GM18868 (cell line): Measurements from ENCODE around the gene BSN.
"Not testable (repeated sequence)": the region's sequence is repeated elsewhere in the genome, so short reads cannot be mapped to it uniquely, and the experiment has no call there.

Experiments
- ATAC-seq: cut with Tn5 transposase; IDR thresholded peaks from one replicate; pipeline ENCODE4 v1.9.1; 2021; ENCODE audit warnings: mild to moderate bottlenecking, moderate library complexity; ENCODE audit not compliant: unreplicated experiment

The BSN gene

DNA sequence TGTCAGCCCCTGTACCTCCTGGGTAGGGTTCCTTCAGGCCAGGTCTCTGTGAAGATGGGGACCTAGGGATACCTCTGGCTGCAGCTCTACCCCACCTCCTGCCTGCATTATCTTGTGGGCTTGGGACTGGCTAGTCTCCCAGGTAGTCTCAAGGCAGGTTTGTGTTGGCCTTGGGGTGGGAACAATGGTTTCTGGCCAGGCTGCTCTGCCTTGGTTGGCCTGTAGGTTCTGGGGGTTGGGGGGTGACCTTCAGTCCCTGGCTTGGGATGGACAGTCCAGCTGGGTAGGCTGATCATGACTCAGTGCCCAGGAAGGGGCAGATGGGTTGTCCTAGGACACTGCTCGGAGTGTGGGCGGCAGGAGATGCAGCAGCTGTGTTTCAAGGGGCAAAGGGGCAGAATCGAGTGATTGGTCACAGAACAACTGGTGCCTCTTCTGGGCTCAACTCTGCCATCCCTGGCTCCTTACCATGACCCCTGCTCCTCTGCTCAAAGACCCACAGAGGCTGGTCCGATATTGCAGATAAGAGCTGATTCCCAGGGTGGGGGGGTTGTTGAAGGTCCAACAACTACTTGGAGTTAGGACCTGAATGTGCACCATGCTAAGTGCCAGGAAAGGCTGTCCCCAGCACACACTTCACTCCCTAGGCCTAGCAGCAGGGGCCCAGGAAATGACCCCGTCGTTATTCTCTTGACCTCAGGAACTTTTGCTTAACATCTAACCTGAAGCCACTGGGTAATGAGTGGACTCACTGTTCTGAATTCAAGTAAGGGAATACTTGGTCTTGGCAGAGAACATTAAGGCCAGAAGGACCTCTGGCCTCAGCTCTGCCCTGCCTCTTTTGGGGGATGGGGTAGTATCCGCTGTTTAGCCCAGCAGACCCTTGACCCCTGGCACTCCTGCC is 18.1 kb upstream of the BSN start:
- ATAC-seq: no peak

DNA sequence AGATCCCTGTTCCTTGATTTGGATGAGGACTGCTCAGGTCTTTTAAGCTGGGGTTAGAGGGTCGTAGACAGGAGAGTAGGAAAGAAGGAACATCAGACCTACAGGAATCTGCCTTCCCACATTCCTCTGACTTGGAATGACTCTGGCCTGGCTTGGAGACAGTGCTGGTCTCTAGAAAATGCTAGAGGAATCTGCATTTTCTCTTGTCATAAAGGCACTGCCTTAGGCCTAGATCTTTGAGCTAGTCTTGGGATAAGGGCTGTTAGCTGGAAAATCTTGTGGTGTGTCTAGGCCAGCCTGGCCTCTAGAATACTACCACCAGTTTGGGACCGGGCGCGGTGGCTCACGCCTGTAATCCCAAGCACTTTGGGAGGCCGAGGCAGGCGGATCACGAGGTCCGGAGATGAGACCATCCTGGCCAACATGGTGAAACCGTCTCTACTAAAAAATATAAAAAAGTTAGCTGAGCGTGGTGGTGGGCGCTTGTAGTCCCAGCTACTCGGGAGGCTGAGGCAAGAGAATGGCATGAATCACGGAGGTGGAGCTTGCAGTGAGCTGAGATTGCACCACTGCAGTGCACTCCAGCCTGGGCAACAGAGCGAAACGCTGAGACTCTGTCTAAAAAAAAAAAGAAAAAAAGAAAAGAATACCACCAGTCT is 17.3 kb upstream of the BSN start:
- ATAC-seq: no peak

DNA sequence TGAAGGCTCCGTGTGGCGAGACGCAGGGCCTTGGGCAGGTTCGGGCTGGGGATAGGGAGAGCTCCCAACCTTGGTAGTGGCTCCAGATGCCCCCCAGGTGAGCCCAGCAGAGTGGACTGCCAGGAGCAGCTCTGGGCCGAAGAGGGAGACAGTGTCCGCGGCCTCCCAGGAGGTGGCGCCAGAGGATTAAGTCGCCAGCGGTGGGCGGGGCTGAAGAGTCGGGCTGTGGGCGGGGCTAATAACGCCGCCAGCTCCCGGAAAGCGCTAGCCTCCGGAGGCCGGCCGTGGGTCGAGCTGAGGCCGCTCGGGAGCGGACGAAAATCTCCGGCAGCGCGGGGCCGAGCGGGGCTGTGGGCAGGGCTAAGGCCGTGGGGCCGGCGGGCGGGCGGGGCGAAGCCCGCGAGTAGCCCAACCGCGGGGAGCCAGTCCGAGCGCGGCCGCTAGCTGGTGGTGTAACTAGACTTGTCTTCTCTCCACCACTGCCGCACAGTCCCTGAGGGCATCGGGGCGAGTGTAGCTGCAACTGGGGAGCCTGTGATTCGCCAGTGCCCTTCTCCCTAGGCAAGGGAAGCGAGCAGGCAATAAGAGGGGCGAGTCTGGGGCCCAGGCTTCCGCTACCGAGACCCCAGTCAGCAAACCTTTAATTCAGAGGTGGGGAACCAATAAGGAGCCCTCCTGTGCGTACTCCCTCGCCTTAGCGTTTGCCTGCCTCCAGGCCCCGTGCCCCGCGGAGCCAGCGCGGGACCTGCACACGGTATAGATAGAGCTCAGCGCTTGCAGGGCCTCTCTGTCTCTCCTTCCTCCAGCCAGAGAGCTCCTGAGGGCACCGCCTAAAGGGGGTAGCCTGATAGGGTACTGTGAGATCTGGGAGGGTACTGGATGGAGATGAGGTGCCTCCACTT is 14.4 kb upstream of the BSN start:
- peak; percentile 92 for ATAC-seq

DNA sequence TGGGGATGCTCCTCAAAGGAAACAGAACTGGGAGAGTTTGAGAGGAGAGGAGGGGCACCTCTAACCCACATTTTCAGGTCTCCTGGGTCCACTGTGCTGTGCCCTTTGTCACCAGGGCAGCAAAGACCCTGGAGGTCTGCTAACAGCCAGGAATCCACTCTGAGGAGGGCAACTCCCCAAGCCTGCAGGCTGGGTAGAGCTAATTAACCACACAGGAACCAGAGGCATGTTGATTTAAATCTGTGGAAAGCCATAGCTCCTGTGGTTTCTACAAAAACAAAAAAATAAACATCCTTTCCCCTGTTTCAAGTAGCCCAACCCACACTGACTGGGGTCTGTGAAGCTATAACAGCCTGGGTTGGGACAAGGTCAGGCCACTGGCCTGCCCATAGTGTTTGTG is 2.2 kb upstream of the BSN start:
- no peak for ATAC-seq

DNA sequence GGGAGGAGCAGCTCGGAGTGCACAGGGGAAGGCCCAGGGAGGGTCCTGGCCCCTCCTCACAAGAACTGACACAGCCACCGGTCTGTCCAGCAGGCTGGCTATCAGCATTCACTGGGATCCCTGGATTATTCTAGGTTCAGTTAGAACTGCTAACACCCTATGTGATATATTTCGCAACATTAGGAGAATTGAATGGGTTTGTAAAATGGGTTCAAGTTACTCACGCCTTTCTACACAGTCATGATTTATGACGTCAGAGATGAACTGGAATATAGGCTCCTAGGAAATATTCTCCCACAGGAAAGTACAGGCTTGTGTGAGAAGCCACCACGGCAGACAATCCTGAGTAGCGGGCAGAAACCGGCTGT is 969 bp upstream of the BSN start:
- no peak for ATAC-seq

DNA sequence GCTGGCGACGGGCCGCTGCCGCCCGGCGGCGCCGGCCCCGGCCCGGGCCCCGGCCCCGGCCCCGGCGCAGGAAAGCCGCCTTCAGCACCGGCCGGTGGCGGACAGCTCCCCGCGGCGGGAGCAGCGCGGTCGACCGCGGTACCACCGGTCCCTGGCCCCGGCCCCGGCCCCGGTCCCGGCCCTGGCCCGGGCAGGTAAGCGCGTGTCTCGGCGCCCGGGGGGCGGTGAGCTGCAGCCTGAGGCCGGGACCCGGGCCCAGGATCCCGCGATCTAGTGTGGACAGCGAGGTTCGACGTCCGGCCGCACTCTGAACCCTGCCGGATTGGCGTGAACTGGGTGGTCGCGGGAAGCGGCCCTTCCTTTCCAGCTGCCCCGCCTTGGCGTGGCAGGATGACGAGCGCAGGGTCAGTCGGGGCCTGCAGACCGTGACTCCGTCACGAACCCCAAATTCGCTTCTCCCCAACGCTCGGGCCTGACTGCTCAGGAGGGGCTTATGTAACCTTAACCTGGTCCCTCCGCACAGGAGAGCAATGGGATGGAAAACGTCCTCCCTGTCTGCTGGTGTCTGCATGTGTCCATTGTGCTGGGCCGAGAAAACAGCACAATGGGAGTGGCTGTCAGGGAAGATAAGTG is 472 bp downstream of the BSN start:
- peak; percentile 58 for ATAC-seq

DNA sequence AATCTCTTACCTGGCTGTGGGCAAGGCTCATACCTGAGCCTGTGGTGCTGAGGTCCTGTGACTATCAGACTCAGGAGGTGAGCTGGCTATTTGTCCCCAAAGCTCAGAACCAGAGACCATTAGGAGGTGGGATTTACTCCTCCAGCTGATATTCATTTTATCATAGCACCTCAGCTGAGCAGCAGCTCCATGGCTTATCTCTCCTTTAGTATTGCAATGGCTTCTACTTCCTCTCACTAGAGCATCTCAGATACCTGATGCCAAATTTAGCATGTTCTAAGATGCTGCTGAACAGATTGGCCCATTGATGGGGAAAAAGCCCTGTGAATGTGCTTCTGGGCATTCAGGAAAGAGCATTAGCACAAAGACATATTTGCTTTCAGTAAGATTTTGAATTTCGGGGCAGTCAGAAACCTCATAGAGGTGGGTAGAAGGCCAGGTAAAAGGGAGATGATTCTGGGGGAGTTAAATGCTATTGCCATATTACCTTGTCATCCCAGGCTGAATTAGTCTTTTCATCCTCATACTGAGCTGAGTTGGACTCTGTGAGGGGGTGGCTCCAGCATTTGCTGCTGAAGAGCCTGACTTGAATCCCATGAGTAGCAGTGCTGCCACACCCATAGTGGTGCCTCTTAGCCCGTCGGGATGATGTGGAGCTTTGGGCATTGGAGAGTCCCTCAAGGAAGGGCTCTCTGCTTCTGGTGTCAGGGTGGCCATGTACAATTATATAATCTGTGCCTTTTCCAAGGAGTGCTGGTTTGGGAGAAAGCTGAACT is 2.4 kb downstream of the BSN start:
- no peak for ATAC-seq

DNA sequence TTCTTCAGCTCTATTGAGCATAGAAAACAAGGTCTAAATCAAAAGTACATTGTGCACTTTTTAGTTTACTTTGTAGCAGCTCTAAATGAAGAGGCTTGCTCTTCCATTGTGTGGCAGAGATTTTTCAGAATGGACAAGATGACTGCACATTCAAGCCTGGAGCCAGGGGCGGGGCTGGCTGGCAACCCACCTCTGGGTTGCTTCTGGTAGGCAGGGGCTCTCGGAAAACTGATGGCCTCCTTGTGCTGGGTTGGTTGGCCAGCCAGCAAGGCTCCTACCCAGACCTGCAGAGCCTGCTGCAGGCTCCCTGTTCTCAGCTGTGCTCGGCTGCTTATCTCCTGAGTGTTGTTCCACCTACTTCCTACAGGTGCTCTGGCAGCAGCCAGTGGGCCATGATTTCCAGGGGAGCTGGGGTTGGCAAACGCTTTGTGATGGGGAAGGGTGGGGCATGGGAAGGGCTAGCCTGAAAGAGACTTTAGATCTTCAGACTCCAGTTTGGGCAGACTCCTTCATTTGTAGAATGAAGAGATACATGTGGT is 8.8 kb downstream of the BSN start:
- no peak for ATAC-seq

DNA sequence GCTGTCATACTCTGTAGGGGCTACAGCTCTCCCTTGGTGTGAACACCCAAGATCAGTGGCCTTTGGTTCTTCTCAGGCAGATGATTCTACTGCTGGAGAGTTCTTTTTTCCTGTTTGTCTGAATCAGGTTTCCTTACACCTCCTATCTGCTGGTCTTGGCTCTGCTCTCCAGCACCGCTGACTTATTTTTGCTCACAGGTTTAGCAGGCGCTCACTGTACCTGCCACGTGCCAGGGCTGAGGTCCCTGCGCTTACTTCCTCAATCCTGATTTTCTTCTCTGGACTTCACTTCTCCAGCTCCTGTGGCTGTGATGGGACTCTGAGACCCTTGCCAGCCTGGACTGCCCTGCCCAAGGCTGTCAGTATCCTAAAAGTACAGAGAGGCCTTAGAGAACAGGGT is 9.5 kb downstream of the BSN start:
- no peak for ATAC-seq

DNA sequence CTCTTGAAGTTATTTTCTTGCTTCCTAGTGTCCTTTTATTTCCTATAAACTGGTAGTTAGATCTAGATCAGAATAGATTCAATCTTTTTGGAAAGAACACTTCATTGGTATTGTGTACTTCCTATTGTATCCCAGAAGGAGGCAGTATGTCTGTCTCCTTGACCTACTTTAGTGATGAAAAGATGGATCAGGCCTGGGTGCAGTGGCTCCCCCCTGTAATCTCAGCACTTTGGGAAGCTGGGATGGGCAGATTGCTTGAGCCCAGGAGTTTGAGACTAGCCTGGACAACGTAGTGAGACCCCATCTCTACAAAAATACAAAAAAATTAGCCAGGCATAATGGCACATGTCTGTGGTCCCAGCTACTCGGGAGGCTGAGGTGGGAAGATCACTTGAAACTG is 12.0 kb downstream of the BSN start:
- no peak for ATAC-seq

DNA sequence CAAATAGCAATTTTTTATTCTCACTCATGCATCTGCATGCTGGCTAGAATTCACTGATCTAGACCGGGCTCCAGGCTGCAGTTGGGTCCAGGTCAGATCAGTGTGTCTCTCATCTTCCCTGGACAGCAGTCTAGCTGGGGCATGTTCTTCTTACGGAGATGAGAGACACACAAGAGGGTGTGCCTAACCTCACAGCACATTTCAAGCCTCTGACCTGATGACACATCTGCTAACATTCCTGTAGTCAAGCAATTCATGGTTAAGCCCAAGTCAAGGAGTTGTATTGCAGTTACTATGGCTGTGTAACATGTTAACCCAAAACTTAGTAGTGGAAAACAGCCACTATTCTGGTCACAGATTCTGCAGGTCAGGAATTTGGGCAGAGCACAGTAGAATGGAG is 13.1 kb downstream of the BSN start:
- no peak for ATAC-seq

DNA sequence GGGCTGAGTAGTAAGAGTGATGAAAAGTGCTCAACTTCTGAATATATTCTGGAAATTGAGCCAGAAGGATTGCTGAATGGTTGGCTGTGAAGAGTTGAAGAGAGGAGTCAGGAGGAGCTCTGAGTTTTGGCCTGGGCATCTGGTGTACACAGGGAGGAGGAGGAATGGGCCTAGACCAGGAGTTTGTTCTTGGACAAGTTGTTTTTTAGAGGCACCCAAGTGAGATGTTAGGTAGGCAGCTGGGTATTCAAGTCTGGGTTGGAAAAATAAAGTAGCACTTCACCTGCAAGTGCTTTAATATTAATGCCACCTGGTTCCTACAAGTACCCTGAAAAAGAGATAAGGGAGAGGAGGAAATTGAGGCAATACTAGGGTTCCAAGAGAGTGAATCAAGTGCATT is 14.7 kb downstream of the BSN start:
- ATAC-seq: no peak

DNA sequence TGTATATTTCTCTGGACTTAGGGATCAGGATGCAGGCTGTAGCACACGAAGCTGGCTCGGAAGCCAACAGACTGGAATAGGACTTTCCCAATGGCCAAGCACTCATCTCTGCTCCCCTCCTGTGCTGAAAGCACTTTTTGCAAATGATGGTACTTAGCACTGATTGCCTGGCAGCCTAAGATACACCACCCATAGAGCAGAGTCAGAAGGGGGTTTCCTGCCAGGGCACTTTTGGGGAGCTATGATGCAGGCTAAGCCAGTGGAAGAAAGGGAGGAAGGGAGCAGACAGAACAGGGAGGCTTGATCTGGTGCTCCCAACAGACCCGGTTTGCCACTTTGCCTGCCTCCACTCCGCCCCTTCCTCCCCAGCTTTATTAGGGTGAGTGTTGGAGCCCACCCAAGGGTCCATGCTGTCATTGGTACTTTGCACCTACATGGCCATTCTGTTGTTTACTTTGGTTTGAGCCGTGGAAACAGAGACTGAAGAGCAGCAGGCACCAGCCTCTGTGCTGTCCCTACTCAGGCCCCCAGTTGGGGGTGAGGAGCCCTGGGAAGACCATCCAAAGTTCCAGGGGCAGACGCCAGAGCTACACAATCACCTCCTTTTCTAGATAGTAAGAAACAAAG is 15.9 kb downstream of the BSN start:
- no peak for ATAC-seq

DNA sequence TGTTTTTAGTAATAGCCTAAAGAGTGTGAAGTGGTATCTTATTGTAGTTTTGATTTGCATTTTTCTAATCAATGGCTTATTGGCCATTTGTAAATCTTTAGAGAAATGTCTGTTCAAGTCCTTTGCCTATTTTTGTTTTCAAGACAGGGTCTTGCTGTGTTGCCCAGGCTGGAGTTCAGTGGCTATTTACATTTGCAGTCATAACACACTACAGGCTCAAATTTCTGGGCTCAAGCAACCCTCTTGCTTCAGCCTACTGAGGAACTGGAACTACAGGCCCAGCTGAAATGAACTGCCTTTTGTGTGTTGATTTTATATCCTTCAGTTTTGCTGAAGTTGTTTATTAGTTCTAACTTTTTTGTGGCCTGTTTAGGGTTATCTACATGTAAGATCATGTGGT is 27.9 kb downstream of the BSN start:
- ATAC-seq: no peak

DNA sequence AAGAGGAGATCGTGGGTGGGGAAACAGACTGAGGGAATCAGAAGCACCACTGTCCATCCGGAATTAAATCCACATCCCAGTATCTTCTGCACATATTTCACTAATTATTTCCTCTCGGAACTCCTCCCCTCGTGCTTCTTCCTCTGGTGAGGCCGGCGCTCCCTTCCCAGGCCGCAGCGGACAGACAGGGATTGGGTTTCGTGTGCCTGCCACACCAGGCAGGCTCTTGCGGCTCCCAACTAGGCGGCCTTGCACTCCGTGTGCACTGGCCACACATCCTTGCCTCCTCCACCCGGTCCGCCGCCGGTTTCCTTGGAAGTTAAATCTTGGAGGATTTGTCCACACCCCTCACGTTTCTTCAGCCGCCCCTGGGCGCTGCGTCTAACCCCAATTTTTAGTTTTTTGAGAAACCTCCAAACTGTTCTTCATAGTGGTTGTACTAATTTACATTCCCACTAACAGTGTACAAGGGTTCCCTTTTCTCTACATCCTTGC is 31.0 kb downstream of the BSN start:
- ATAC-seq: not testable (repeated sequence)

DNA sequence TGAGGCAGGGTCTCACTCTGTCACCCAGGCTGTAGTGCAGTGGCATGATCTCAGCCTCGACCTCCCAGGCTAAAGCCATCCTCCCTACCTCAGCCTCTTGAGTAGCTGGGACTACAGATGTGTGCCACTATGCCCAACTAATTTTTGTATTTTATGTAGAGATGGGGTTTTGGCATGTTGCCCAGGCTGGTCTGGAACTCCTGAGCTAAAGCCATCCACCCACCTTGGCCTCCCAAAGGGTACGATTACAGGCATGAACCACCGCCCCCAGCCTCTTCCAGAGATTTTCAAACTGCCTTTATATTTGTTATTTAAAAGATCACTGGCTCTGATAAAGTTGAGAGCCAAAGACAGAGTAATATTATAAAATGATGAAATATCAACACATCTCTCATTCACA is 37.3 kb downstream of the BSN start:
- no peak for ATAC-seq

DNA sequence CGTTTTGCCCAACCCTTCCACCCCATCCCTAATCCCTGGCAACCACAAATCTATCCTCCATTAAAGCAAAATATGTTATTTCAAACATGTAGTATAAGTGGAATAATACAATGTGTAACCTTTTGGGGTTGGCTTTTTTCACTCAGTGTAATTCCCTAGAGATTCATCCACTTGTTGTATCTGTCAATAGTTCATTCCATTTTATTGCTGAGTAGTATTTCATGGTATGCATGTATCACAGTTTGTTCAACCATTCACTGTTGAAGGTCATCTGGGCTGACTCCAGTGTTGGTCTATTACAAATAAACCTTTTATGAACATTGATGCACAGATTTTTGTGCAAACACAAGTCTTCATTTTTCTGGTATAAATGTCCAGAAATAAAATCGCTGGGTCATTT is 38.8 kb downstream of the BSN start:
- ATAC-seq: no peak

DNA sequence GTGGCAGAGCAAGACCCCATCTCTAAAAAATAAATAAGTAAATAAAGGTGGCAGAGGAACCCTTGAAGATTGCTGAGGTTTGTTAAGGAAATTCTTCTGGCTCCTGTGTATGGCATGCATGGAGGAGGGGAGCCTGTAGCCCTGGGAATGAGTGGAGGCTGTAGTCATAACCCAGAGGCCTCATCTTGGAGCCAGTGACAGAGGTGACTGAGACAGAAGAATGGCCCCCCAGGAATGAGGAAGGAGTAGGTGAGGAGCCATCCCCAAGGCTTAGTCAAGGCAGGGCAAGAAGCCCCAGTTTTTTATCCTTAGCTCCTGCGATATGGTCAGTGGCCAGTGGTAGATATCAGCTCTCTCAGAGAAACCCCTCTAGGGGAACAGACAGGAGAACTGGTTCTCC is 46.5 kb downstream of the BSN start:
- no peak for ATAC-seq

DNA sequence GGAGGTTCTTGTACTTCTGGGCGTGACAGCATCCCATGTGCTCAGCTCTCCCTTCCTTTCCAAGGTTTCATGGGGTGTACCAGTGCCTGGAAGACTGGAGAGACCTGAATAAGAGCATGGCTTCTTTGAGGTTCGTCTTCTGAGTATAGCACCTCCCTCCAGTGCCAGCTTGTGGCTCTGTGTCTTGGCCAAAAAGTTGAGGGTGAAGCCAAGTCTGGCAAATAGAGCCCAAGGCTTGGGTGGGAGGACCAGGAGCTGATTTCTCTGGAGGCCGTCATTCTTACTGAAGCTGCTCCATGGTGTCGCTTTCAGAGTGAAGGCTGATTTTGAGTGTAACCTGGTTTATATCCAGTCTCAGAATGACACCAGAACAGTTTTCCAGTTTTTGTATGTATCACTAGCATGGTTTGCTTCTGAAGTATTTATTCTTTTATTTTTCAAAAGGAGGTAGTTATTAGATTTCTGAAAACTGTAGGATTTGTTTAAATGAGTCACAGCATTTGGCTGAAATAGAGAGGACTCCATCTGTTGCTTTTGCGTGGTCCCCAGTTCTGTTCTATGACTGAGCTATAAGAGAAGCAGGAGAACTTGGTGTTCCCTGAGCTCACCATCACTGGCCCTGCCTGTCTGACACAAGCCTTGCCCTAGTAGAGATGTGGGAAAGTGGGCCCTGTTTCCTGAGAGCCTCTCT is 47.2 kb downstream of the BSN start:
- ATAC-seq: no peak
